GM19452 (cell line): ENCODE data around the gene DNAH9.

ENCODE experiments used
- ATAC-seq: cut with Tn5 transposase; IDR thresholded peaks from one replicate; pipeline ENCODE4 v1.9.1; 2021; ENCODE audit not compliant: unreplicated experiment

Gene DNAH9

DNA sequence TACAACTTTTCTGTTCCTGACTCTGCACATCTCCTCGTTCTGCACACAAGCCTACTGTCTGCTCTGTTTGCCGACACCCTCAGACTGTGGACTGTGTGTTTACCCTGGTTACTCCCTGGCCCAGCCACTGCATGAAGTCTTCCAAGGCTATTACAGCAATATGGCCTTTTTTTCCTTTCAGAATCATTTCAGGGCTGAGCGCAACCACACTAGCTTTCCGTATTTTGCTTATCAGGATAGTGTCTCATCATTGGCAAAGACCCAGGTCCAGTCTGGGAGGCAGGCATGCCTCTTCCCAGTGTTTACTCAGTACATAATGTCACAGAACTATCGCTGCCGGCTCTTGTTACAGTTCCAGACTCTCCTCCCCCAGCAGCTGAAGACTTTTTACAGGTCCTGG is 10.1 kb downstream of the DNAH9 start:
- no peak for ATAC-seq

DNA sequence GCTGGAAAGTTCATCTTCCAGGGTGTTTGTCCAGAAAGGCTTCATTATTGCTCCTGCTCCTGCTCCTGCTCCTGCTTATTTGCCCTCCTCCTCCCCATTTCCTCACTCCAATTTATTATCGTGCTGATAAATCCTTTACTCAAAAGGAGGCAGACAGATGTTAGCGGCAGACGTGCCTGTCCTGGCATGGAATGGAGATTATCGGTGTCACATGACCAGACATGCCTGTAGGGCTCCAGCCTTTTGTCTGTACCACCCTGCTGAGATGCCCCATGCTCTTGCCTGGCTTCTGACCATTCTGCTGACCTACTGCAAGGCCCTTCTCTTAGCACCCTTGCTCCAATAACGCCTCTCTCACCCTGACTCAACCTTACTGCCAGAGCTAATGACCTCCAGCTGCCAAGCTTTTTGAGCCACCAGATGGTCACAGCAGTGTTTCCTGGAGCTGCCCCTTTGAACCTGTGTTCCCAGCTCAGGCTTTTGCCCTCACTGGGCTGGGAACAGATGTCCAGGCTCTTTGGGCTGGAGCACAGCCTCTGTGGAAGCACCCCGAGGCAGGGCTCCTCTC is 12.8 kb downstream of the DNAH9 start:
- no peak for ATAC-seq

DNA sequence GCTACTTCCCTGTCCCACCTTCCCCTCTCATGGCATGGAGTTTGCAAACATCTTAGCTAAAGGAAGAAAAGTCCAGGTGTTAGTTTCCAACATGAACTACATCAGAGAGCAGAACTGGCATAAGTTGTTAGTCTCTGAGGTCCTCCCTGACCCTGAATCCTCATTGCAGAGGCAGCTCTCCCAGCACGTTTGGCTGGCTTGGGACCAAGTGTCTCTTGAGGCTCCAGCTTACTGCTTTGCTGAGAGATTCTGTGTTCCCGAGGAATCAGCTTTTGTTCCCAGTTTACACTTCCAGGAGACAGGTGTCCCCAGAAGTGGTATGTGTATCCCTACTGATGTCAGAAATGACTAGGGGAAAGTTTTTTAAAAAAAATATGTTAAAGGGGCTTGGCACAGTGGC is 14.7 kb downstream of the DNAH9 start:
- ATAC-seq: no peak

DNA sequence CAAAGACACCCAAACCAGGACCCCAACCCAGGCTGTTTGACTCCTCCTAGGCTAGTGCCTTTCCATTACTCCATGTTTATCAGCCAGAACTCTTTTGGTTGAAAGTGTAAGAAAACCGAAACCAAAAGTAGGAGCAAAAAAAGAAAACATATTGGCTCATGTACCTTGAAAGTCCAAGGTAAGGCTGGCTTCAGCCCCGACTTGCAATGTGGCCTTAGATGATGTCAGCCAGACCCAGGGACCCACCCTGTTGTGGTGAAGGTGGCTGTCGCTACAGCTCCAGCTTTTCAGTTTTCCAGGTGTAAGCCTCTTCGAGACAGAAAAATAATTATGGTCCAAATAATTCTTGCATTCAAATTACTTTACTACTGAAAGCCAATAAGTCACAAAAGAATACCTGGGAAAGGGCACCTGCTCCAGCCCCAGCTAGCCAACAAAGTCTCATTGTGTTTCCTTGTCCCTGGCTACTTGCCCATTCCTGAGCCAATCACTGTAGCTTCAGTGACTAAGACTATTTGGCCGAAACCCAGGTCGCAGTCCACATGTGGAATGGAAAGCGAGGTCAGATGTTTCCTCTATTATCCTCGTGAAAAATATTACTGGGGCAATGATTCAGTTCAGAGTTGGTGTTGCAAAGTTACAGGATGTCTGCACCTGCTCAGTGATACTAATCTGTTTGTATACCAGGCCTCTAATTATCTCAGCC is 20.7 kb downstream of the DNAH9 start:
- no peak for ATAC-seq

DNA sequence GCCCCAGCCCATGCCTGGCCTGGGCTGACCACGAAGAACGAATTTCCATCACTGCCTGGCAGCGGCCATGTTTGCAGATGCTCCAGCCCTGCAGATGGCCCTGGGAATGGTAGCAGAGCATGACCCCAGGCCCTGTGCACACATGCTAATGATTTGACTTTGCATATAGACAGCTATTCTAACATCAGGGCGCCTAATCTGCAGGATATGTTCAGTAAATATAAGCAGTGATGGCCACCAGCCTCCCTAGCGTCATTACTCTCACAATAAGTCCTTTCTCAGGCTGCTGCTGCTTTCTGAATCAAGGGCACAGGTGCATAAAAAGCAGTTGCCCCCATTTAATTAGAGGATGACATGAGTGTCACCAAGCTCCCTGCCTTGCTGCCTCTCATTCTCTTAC is 24.2 kb downstream of the DNAH9 start:
- ATAC-seq: no peak

DNA sequence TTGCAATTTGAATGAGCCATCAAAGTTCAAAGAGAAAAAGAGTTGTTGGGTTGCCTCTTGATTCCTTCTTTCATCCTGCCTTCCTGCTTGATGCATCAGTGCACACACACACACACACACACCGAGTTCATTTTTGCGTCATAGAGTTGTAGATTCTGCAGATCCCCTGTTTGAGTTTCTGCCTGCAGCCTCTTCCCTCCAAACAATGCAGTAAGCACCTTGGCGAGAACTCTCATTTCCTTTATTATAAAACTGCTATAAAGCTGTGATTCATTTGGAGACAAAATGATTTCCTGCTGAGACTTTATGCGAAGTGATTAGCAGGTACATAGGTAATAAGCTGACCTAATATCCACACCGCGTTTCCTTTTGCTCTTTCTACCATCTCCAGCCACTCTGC is 26.7 kb downstream of the DNAH9 start:
- ATAC-seq: no peak

DNA sequence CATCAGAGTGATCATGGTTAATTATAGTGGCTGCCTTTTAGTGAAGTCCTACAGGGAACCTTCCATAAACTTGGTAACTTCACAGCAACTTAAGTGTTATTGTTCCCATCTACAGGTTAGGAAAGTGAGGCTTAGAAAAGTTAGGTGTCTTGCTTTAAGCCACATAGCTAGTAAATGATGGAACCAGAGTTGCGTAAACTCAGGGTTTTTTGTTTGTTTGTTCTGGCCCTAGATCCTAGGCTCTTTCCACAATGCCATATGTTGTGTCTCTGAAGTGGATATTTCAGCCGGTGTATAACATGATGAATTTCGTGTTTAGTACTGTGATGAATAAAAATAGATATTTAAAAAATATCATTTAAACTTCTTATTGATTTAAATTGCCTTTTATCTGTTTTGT is 27.6 kb downstream of the DNAH9 start:
- ATAC-seq: no peak

DNA sequence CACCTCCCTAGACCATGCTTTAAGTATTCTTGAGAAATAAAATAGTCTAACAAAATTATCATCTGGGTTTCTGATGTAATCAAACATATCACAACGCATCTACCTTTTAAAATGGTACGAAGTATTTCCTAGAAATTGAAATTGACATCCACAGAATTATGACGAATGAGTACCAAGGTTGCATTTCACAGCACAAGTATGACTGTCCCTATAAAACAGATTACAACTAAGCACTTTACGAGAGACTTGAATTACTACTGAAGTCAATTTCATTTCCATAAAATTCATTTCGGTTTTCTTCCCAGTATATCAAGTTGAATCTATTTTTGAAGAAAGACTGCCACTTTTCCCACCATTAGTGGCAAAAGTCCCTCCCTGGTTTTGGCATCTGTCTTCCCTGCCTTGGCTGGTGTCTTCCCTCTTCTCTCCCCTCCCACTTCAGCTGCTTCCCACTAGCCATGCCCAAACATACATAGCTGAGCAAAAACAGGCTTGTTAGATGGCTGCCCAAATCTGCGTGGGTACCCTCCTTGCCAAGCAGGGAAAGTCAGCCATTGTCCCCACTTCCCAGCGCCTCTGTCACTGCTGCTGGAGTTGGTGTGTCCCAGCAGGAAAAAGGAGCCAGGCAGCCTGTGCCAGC is 29.2 kb downstream of the DNAH9 start:
- ATAC-seq: no peak

DNA sequence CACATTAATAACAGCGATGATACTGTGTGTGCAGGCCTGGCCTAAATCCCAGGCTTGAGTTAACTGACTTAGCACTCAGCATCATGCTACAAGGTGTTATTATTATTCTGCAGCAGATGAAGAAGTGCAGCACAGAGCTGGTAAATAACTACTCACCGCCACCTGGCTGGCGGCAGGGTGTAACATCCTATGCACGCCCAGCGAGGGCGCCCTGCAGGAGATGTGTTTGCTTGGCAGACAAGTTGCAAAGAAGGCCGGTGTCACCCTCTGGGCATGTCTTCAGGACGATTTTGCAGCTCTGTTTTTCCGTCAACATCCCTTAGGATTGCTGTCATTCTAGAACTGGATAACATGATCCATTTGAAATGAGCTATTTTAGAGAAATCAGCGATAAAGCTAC is 30.1 kb downstream of the DNAH9 start:
- no peak for ATAC-seq

DNA sequence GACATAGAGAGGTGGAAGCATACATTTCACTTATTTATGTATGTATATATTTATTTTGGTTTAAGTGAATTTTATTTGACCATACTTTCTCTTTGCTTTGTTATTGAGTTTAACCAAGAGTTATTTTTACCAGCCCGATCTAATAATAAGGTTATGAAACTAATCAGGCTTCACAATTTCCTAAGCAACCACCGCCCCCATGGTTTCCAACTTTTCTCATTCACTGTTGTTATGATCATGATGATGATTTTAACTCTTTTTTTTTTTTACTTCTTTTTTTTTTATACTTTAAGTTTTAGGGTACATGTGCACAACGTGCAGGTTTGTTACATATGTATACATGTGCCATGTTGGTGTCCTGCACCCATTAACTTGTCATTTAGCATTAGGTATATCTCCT is 30.6 kb downstream of the DNAH9 start:
- ATAC-seq: no peak

DNA sequence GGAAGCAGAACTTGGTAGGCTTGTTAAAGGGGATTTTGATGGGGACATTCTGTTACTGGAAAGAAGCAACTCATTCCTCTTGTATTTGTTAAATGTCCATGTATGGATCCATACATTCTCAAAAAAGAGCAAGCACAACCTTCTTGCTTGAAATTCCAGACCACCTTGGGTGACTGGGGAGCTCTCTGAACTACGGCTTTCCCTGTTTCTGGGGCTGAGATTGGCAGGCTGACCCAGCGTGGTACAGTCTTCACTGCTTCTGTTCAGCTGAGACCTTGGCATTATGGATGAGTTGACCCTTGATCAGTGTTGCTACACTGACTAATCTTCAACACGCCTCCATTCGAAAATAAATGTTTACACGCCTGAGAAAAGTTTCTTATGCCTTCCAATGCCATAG is 38.5 kb downstream of the DNAH9 start:
- no peak for ATAC-seq

DNA sequence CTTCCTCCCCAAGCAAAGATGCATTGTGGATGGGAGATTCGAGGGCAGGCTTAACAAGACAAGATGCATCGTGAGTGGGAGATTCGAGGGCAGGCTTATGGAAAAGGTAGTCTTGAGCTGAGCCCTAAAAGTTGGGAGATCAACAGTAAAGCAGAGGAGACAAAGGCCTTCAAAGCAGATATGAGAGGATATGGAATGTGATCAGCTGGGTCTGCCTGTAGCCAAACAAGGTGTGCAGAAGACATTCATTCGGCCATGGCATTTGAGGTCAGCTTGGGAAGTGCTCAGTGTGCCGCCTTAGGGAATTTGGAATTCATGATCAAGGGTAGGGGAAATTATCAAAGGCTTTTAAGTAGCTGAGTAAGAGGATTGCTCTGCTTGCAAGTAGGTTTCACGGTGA is 39.5 kb downstream of the DNAH9 start:
- no peak for ATAC-seq

DNA sequence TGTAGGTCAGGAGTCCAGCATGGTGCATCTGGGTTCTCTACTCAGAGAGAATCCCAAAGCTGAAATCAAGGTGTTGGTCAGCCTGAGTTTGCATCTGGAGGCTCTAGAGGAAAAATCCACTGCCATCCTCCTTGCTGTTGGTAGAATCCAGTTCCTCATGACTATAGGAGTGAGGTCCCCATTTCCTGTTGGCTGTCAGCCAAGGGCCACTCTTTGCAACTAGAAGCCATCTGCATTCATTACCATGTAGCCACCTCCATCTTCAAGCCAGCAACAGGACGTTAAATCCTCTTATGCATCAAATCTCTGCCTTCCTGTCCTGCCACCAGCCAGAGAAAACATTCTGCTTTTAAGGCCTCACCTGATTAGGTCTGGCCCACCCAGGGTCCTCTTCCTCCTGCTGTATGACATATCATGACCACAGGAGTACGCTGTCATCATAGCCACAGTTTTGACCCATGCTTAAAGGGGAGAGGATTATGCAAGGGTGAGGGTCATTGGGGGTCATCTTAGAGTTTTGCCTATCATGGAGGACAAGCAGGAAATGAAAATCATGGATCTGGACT is 40.5 kb downstream of the DNAH9 start:
- no peak for ATAC-seq

DNA sequence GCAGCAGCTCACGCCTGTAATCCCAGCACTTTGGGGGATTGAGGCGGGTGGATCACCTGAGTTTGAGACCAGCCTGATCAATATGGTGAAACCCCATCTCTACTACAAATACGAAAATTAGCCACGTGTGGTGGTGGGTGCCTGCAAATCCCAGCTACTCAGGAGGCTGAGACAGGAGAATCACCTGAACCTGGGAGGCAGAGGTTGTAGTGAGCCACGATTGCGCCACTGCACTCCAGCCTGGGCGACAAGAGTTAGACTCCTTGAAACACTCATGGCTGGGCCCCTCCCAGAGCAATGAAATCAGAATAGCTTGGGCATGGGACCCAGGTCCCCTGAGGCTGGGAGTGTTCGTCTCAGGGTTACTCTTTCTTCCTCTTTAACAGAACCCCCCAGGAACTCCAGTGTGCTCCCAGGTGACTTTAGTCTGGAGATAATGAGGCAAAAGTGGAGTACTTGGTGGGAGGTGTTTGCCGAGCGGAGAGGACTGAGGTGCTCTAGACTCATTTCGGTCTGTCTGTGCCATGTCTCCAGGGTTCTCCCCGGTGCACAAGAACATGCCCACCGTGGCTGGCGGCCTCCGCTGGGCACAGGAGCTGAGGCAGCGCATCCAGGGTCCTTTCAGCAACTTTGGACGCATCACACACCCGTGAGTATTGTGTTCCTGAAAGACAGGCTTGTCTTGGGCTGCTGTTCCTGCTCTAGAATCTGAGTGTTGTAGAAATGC is 41.6 kb downstream of the DNAH9 start:
- ATAC-seq: no peak

DNA sequence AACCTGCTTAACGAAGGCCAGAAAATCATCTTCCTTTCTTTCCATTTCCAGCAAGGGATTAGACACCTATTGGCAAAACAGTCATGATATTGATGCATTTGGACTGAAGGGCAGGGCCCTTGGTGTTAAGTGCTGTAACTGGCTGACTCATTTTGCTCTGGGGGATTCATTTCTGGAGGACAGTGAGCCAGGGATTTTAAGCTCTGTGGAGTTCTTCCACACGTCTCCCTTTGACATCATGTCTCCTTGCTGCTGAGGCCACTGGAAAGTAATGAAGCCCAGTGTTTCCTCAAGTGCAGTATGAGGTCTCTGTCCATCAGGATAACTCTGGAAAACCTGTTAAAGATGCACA is 42.2 kb downstream of the DNAH9 start:
- ATAC-seq: no peak

DNA sequence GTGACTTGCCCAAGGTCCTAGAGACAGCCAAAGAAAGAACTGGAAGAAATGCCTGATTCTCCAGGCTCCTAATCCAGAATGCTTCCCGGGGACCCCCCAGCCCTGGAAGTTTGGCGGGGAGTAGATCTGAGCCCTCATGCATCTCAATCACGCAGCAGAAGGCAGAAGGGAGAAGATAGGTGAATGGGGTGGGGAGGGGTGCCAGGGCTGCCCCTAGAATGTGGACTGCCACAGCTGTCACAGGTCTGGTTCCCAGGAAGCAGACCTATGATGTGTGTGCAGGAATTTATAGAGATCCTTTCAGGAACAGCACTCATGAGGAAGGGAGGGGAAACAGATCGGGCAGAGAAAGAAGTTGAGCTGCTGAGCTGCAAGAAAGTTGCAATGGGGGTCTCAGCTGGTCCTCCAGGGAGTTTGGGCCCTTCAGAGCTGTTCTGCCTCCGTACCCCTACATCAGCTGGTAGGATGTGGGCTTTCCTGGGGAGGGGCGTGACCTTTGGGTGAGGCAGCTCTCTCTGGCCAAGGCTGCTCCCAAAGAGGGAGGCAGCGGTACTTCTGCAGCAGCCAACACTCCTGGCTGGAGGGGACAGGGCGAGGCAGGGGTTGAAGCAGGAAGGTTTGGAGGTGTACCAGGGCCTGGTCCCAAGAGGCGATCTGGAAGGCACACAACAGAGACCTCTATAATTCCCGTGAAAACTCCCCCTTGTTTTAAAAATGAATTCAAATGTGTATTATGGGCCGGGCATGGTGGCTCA is 43.4 kb downstream of the DNAH9 start:
- ATAC-seq: no peak

DNA sequence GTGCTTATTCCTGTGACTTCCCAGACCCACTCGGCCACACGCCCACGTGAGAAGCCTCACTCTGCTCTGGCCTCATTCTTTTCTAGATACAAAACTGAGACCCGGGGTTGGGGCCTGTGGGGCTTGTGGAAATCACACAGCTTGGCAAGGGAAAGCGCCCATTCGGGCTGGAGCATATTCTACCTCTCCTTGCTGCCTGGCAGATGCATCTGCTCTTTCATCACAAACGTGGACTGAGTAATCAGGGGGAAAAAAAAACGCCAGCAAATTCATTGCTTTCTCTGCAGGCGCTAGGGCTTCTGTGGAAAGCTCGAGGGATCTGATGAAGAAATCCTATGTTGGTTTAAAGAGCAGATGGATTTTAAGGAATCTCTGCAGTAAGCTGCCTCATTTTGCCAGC is 44.4 kb downstream of the DNAH9 start:
- ATAC-seq: no peak

DNA sequence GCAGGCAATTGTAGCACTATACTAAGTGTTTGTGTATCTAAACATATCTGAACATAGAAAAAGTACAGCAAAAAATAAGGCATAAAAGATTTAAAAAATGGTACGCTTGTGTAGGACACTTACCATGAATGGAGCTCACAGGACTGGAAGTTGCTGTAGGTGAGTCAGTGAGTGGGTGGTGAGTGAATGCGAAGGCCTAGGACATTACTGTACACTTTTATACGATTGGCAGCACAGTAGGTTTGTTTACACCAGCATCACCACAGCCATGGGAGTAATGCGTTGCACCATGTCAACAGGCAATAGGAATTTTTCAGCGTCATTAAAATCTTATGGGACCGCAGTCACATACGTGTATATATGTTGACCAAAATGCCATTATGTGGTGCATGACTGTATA is 45.6 kb downstream of the DNAH9 start:
- ATAC-seq: no peak

DNA sequence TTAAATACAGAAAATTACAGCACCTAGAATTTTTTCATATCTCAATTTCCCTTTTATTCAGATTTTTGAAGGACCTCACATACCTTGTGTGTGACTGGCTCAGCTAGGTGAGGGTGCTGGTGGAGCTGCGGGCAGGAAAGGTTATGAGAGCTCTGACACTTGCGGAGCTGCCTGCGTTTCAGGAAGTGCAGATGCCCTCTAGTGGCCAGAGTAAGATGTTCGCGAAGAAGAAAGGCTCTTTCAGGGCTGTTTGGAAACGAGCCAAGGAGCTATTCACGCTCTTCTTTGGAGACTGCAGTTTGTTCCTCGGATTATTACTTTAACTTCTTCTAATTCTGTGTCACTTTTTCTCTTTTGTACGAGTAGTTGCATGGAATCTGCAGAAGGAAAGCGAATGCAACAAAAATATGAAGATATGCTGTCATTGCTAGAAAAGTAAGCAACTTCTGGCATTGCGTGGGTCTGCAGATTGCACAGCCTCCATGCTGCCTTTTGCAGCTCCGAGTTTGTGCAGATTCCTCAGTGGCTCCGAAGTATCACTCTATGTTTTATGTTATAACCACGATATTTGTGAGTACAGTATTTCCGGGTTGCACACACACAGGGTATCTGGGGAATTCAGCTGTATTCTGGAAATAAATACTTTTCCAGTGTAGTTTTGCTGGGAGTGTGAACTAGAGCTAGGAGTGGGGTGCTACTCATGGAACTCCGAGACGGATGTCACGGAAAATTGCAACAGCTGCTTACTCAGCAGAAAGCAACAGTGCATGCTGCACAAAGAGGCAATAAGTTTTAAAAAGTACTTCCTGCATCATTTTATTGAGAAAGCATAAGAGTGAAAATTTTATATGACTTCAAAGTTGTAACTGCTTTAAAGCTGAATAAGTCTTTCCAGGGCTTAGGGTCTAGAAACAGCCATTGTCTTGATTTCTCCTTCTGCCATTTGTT is 46.3 kb downstream of the DNAH9 start:
- ATAC-seq: no peak

DNA sequence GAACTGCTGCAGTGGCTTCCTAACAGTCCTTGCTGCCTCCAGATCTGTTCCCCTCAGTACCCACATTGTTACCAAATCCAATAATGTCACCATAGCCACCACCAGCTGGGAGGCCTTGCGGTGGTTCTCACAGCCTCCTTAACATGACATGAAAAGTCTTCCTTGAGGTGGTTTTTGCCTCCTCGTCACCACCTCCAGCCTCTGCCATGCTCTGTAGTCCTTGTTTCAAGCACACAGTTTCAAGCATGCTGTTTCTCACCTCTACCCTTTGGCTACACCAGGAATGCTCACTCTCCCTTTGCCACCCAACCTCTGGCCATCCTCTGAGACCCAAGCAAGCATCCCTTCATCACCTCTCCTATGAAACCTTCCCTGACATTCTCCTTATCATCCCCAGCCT is 47.2 kb downstream of the DNAH9 start:
- no peak for ATAC-seq
